PC-3 (cell line): ENCODE data around the gene PEAK3. TPM values are rescaled to one million over a fixed set of nuclear protein-coding genes. Genes with fewer than 3 reads are reported as not detected.

Experiments used
- ATAC-seq: fragments of 200-7000 bp; cut with Tn5 transposase; 2 replicates; pipeline ENCODE4 v1.9.1; 2020; ENCODE audit warnings: mild to moderate bottlenecking, moderate library complexity
- BruUV-seq: library from RNA; stranded (reverse); fragments of 400-500 nt; replicated peaks from 2 replicates; lab custom pipeline; 2021; lab: Mats Ljungman, UMichigan
- CTCF ChIA-PET: fragments of 300-600 bp; sonication (Branson Sonifier 250); formaldehyde crosslinking; loops from one replicate; lab custom pipeline; 2022; ENCODE audit warnings: antibody characterized with exemption; lab: Charles Lee
- POLR2A ChIA-PET: fragments of 300-600 bp; sonication (Branson Sonifier 250); formaldehyde crosslinking; loops from one replicate; lab custom pipeline; 2022; ENCODE audit warnings: antibody characterized with exemption; ENCODE audit not compliant: unreplicated experiment; lab: Charles Lee
- DNase-seq: peaks from one replicate; pipeline ENCODE4 v3.0.0-alpha.2; 2015
- H2AFZ ChIP-seq: fragments of 300-600 bp; sonication (generic); 2 replicates; pipeline ENCODE4 v1.6.0; 2016; ENCODE audit warnings: antibody characterized with exemption, low read length
- H3F3A ChIP-seq: fragments of 300-600 bp; sonication (generic); one replicate; pipeline ENCODE4 v1.6.0; 2017; ENCODE audit warnings: antibody characterized with exemption, low read length, control low read depth, mild to moderate bottlenecking; ENCODE audit not compliant: unreplicated experiment
- H3K27ac ChIP-seq: fragments of 300-600 bp; sonication (generic); 2 replicates; pipeline ENCODE4 v1.5.1; 2016; ENCODE audit warnings: mild to moderate bottlenecking, low read length
- H3K27me3 ChIP-seq: fragments of 300-600 bp; sonication (generic); 2 replicates; pipeline ENCODE4 v1.6.1; 2016; ENCODE audit warnings: low read length, mixed read lengths
- H3K36me3 ChIP-seq: fragments of 300-600 bp; sonication (generic); 2 replicates; pipeline ENCODE4 v1.6.1; 2016; ENCODE audit warnings: low read depth, mixed run types, low read length, mixed read lengths
- H3K4me1 ChIP-seq: fragments of 300-600 bp; sonication (generic); 2 replicates; pipeline ENCODE4 v1.5.1; 2016; ENCODE audit warnings: low read length; ENCODE audit not compliant: insufficient read depth
- H3K4me2 ChIP-seq: fragments of 300-600 bp; sonication (generic); 2 replicates; pipeline ENCODE4 v1.6.0; 2016; ENCODE audit warnings: low read length
- H3K4me3 ChIP-seq: fragments of 300-600 bp; sonication (generic); 2 replicates; pipeline ENCODE4 v1.5.1; 2016; ENCODE audit warnings: mild to moderate bottlenecking, low read length, mixed read lengths
- H3K79me2 ChIP-seq: fragments of 300-600 bp; sonication (generic); 2 replicates; pipeline ENCODE4 v1.6.1; 2017; ENCODE audit warnings: low read length, mixed read lengths
- H3K9ac ChIP-seq: fragments of 300-600 bp; sonication (generic); 2 replicates; pipeline ENCODE4 v1.6.0; 2016; ENCODE audit warnings: mild to moderate bottlenecking, low read length
- H3K9me2 ChIP-seq: fragments of 300-600 bp; sonication (generic); replicated peaks from 2 replicates; pipeline ENCODE4 v1.6.1; 2016; ENCODE audit warnings: mixed run types, low read length, mixed read lengths
- H3K9me3 ChIP-seq: fragments of 300-600 bp; sonication (generic); 2 replicates; pipeline ENCODE4 v1.6.1; 2016; ENCODE audit warnings: low read length, mixed read lengths
- H4K20me1 ChIP-seq: fragments of 300-600 bp; sonication (generic); 2 replicates; pipeline ENCODE4 v1.6.1; 2016; ENCODE audit warnings: low read length, mixed read lengths
- CTCF ChIP-seq: fragments of 300-600 bp; sonication (generic); conservative IDR thresholded peaks from 2 replicates; pipeline ENCODE4 v1.5.1; 2017; ENCODE audit warnings: antibody characterized with exemption, low read depth, mild to moderate bottlenecking, low read length
- EZH2 ChIP-seq: fragments of 300-600 bp; sonication (generic); IDR thresholded peaks from one replicate; pipeline ENCODE4 v1.6.1; 2017; ENCODE audit warnings: antibody characterized with exemption, mild to moderate bottlenecking, low read length; ENCODE audit not compliant: unreplicated experiment
- EZH2phosphoT487 ChIP-seq: fragments of 300-600 bp; sonication (generic); IDR thresholded peaks from 2 replicates; pipeline ENCODE4 v1.6.1; 2018; ENCODE audit warnings: mild to moderate bottlenecking, antibody characterized with exemption, low read length, borderline replicate concordance
- intact Hi-C: fragments of 100-400 bp; cut with micrococcal nuclease; formaldehyde crosslinking; loops from 2 replicates; pipeline ENCODE4 v1.9.0; 2023
- total RNA-seq: library from RNA; depleted of rRNA; stranded (reverse); fragments of >200 nt; gene quantifications from 2 replicates; pipeline ENCODE4 v1.2.3, GENCODE V29; 2014

PEAK3 gene
- total RNA-seq, 1 experiment from 2014 or later, result not detected

GRCh38 chr19:2319551-2319950 is 37.6 kb upstream of the PEAK3 start:
- intact Hi-C loops, result loop anchor here (10.0 kb wide), 1 partner anchor 85 kb away; the partner anchor contains the start of genes PLEKHJ1 and SF3A2
- H3K36me3 ChIP-seq, result no peaks in the 10 kb centered on the region
- no peak overlapping the region for H3K27ac ChIP-seq
- no peak overlapping the region for H2AFZ ChIP-seq
- BruUV-seq, result no TSS peak
- H3K4me2 ChIP-seq, result no peak overlapping the region
- no peaks in the 10 kb centered on the region for H3K9me2 ChIP-seq
- ATAC-seq (no peak), DNase-seq (no peak)
- H3K9ac ChIP-seq, result no peak overlapping the region
- no peaks in the 10 kb centered on the region for H3K9me3 ChIP-seq
- no peaks in the 10 kb centered on the region for H3K79me2 ChIP-seq
- ChIA-PET POLR2A (no interaction called here), CTCF (no interaction called here)
- TF ChIP-seq EZH2 (no peak), CTCF (no peak), EZH2phosphoT487 (no peak)
- H3K4me1 ChIP-seq, result no peaks in the 10 kb centered on the region
- no peaks in the 10 kb centered on the region for H4K20me1 ChIP-seq
- H3K4me3 ChIP-seq, result no peak overlapping the region
- H3F3A ChIP-seq, result no peaks in the 10 kb centered on the region
- H3K27me3 ChIP-seq, result no peaks in the 10 kb centered on the region

- no peaks in the 10 kb centered on the region for H3K27me3 ChIP-seq
- no peak overlapping the region for H2AFZ ChIP-seq
- intact Hi-C loops, result loop anchor here (10.0 kb wide), 1 partner anchor 84 kb away; the partner anchor contains the start of genes PLEKHJ1 and SF3A2
- no peak for ATAC-seq
- ChIA-PET POLR2A (no interaction called here), CTCF (no interaction called here)
- no peak for DNase-seq
- BruUV-seq, result no TSS peak
- H3K4me3 ChIP-seq, result no peak overlapping the region
- no peak overlapping the region for H3K4me2 ChIP-seq
- H3K27ac ChIP-seq, result no peak overlapping the region
- H3K9ac ChIP-seq, result no peak overlapping the region
- no peaks in the 10 kb centered on the region for H3K79me2 ChIP-seq
- H3F3A ChIP-seq, result no peaks in the 10 kb centered on the region
- no peaks in the 10 kb centered on the region for H4K20me1 ChIP-seq
- TF ChIP-seq EZH2 (no peak), CTCF (no peak), EZH2phosphoT487 (no peak)
- H3K4me1 ChIP-seq, result no peaks in the 10 kb centered on the region
- no peaks in the 10 kb centered on the region for H3K9me3 ChIP-seq
- no peaks in the 10 kb centered on the region for H3K9me2 ChIP-seq
- H3K36me3 ChIP-seq, result no peaks in the 10 kb centered on the region
Measured at GRCh38 chr19:2318923-2319322, 36.9 kb upstream of the PEAK3 start.

- H3K36me3 ChIP-seq, result no peaks in the 10 kb centered on the region
- H3K9ac ChIP-seq, result no peak overlapping the region
- H3K4me2 ChIP-seq, result no peak overlapping the region
- ChIA-PET POLR2A (no interaction called here), CTCF (no interaction called here)
- no peaks in the 10 kb centered on the region for H3K27me3 ChIP-seq
- DNase-seq (no peak), ATAC-seq (no peak)
- intact Hi-C loops, result loop anchor here (10.0 kb wide), 1 partner anchor 83 kb away; the partner anchor contains the start of genes PLEKHJ1 and SF3A2
- no peaks in the 10 kb centered on the region for H3K9me2 ChIP-seq
- H3F3A ChIP-seq, result no peaks in the 10 kb centered on the region
- H3K4me1 ChIP-seq, result no peaks in the 10 kb centered on the region
- H3K79me2 ChIP-seq, result no peaks in the 10 kb centered on the region
- no peak overlapping the region for H3K4me3 ChIP-seq
- no peak overlapping the region for H2AFZ ChIP-seq
- no TSS peak for BruUV-seq
- H3K9me3 ChIP-seq, result no peaks in the 10 kb centered on the region
- no peaks in the 10 kb centered on the region for H4K20me1 ChIP-seq
- TF ChIP-seq CTCF, result no peak
- no peak for TF ChIP-seq EZH2
- no peak for TF ChIP-seq EZH2phosphoT487
- H3K27ac ChIP-seq, result no peak overlapping the region
Measured at GRCh38 chr19:2317756-2318155, 35.8 kb upstream of the PEAK3 start.
